ENCODE measurements around the gene PLEKHG3.

PLEKHG3 gene

GRCh38 chr14:64792871-64793560 lies 88.8 kb downstream of the PLEKHG3 start:
- no peak for DNase-seq

- DNase-seq = no peak
These were observed 91.0 kb downstream of the PLEKHG3 start for GRCh38 chr14:64795211-64795610.

GRCh38 chr14:64795921-64796320 lies 91.7 kb downstream of the PLEKHG3 start:
- DNase-seq = no peak

DNA sequence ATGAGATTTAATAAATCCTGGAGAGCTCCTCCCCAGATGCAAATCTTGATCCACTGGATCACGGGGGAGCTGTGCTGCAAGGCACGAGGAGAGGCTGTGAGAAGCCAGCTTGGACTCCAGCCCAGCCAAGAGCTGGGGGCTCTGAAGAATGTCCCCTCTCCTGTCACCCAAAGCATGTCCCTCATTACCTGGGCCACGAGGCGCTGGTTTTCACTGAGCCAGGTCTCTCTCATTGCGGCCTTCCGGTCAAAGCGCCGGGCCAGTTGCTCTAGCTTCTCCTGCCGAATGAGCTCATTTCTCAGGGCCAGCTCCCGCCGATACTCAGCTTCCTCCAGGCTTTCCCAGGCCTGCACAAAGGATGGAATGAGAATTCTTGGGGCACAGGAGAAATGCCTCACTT lies 92.1 kb downstream of the PLEKHG3 start:
- DNase-seq = no peak

GRCh38 chr14:64799555-64799954 lies 95.3 kb downstream of the PLEKHG3 start:
- DNase-seq = no peak
